Smooth muscle cell (in vitro differentiated cells): ENCODE results near the gene ALKBH4. TPM values are rescaled to one million over a fixed set of nuclear protein-coding genes. Genes with fewer than 3 reads are reported as not detected.

Source experiments
- DNase-seq: peaks from one replicate; lab custom pipeline; 2025; ENCODE audit not compliant: unreplicated experiment; lab: John Stamatoyannopoulos, UW
- H2AFZ ChIP-seq: fragments of 200-600 bp; sonication (generic); 2 replicates; pipeline ENCODE4 v1.6.0; 2016; ENCODE audit warnings: antibody characterized with exemption, low read depth, mild to moderate bottlenecking
- H3F3A ChIP-seq: fragments of 200-600 bp; sonication (generic); 2 replicates; pipeline ENCODE4 v1.6.0; 2017; ENCODE audit warnings: antibody characterized with exemption, low read depth
- H3K27ac ChIP-seq: fragments of 200-600 bp; sonication (generic); 2 replicates; pipeline ENCODE4 v1.5.1; 2016; ENCODE audit warnings: low read depth, mild to moderate bottlenecking
- H3K27me3 ChIP-seq: fragments of 200-600 bp; sonication (generic); 2 replicates; pipeline ENCODE4 v1.6.1; 2016; ENCODE audit warnings: low read depth, mild to moderate bottlenecking
- H3K36me3 ChIP-seq: fragments of 200-600 bp; sonication (generic); 2 replicates; pipeline ENCODE4 v1.5.1; 2016; ENCODE audit warnings: low read depth
- H3K4me1 ChIP-seq: fragments of 200-600 bp; sonication (generic); 2 replicates; pipeline ENCODE4 v1.5.1; 2016; ENCODE audit warnings: low read depth
- H3K4me2 ChIP-seq: fragments of 200-600 bp; sonication (generic); 2 replicates; pipeline ENCODE4 v1.6.0; 2016; ENCODE audit warnings: mild to moderate bottlenecking
- H3K4me3 ChIP-seq: fragments of 200-600 bp; sonication (generic); 2 replicates; pipeline ENCODE4 v1.5.1; 2016; ENCODE audit warnings: mild to moderate bottlenecking
- H3K79me2 ChIP-seq: fragments of 200-600 bp; sonication (generic); 2 replicates; pipeline ENCODE4 v1.6.0; 2016; ENCODE audit warnings: low read depth, mild to moderate bottlenecking
- H3K9ac ChIP-seq: fragments of 200-600 bp; sonication (generic); 2 replicates; pipeline ENCODE4 v1.6.0; 2016; ENCODE audit warnings: low read depth
- H3K9me3 ChIP-seq: fragments of 200-600 bp; sonication (generic); replicated peaks from 2 replicates; pipeline ENCODE4 v1.5.1; 2016; ENCODE audit warnings: low read depth
- H4K20me1 ChIP-seq: fragments of 200-600 bp; sonication (generic); 2 replicates; pipeline ENCODE4 v1.6.0; 2016; ENCODE audit warnings: low read depth
- CTCF ChIP-seq: fragments of 200-600 bp; sonication (generic); IDR thresholded peaks from 2 replicates; pipeline ENCODE4 v1.5.1; 2017; ENCODE audit warnings: borderline replicate concordance, mild to moderate bottlenecking, antibody characterized with exemption; ENCODE audit not compliant: insufficient read depth, poor library complexity, severe bottlenecking
- WGBS: methylation state at CpG from one replicate; pipeline ENCODE4 v1.1.7; 2016; ENCODE audit warnings: low lambda C conversion rate; 5-methylcytosine and 5-hydroxymethylcytosine counted together
- polyA plus RNA-seq: library from polyadenylated mRNA; unstranded; fragments of >200 nt; fragmentation: Nextera tagmentation; extraction: Ambion mirVana; gene quantifications from 2 replicates; pipeline ENCODE4 v1.2.1, GENCODE V29; 2016
- total RNA-seq: library from RNA; depleted of rRNA; stranded (reverse); fragments of >200 nt; gene quantifications from 2 replicates; pipeline ENCODE4 v1.2.3, GENCODE V29; 2014

The ALKBH4 gene
- total and polyA plus RNA-seq, 2 experiments from 2014 or later, result 7.0 to 15.7 TPM

GRCh38 chr7:102469972-102470825, 5.5 kb upstream of the ALKBH4 start:
- H3K27ac ChIP-seq, result no peak overlapping the region
- H2AFZ ChIP-seq, result no peak overlapping the region
- no peaks in the 10 kb centered on the region for H3K9me3 ChIP-seq
- H3K79me2 ChIP-seq, result no peaks in the 10 kb centered on the region
- no peaks in the 10 kb centered on the region for H3K4me1 ChIP-seq
- H3K36me3 ChIP-seq, result no peaks in the 10 kb centered on the region
- no peak overlapping the region for H3K4me3 ChIP-seq
- H3K4me2 ChIP-seq, result no peak overlapping the region
- no peak overlapping the region for H3K9ac ChIP-seq
- DNase-seq, result no peak
- peaks cover 4% of the 10 kb centered on the region for H4K20me1 ChIP-seq
- TF ChIP-seq CTCF, result no peak
- H3K27me3 ChIP-seq, result no peaks in the 10 kb centered on the region
- H3F3A ChIP-seq, result no peaks in the 10 kb centered on the region
- 86% methylated on average over 20 of the region's 20 CpGs for WGBS

GRCh38 chr7:102469351-102469971, 4.8 kb upstream of the ALKBH4 start:
- Histone ChIP-seq H3K27ac (no peak overlapping the region), H4K20me1 (peaks cover 4% of the 10 kb centered on the region), H3K79me2 (peaks cover 2% of the 10 kb centered on the region), H3K36me3 (no peaks in the 10 kb centered on the region), H3K4me1 (no peaks in the 10 kb centered on the region), H3K4me3 (no peak overlapping the region), H3K9ac (no peak overlapping the region), H3K4me2 (no peak overlapping the region), H3K9me3 (no peaks in the 10 kb centered on the region), H3K27me3 (no peaks in the 10 kb centered on the region), H2AFZ (no peak overlapping the region), H3F3A (no peaks in the 10 kb centered on the region)
- no peak for TF ChIP-seq CTCF
- WGBS, result 94% methylated on average over 24 of the region's 24 CpGs
- DNase-seq, result no peak

- no peaks in the 10 kb centered on the region for H3K36me3 ChIP-seq
- no peak for TF ChIP-seq CTCF
- H3K9ac ChIP-seq, result no peak overlapping the region
- no peaks in the 10 kb centered on the region for H3F3A ChIP-seq
- no peak overlapping the region for H2AFZ ChIP-seq
- peaks cover 4% of the 10 kb centered on the region for H3K4me1 ChIP-seq
- H3K27ac ChIP-seq, result no peak overlapping the region
- H3K9me3 ChIP-seq, result no peaks in the 10 kb centered on the region
- no peaks in the 10 kb centered on the region for H3K27me3 ChIP-seq
- H3K4me3 ChIP-seq, result no peak overlapping the region
- no peak for DNase-seq
- WGBS, result 97% methylated on average over 37 of the region's 40 CpGs
- H4K20me1 ChIP-seq, result peaks cover 4% of the 10 kb centered on the region
- H3K79me2 ChIP-seq, result peaks cover 9% of the 10 kb centered on the region
- no peak overlapping the region for H3K4me2 ChIP-seq
Observed at GRCh38 chr7:102468478-102469350, 4.1 kb upstream of the ALKBH4 start.
